IPS-NIHi7 (cell line): ENCODE data around the gene SQSTM1.

Experiments used
- DNase-seq: peaks from one replicate; pipeline ENCODE4 v3.0.0; 2012; ENCODE audit warnings: mixed read lengths; ENCODE audit errors: extremely low spot score

Gene SQSTM1

DNA sequence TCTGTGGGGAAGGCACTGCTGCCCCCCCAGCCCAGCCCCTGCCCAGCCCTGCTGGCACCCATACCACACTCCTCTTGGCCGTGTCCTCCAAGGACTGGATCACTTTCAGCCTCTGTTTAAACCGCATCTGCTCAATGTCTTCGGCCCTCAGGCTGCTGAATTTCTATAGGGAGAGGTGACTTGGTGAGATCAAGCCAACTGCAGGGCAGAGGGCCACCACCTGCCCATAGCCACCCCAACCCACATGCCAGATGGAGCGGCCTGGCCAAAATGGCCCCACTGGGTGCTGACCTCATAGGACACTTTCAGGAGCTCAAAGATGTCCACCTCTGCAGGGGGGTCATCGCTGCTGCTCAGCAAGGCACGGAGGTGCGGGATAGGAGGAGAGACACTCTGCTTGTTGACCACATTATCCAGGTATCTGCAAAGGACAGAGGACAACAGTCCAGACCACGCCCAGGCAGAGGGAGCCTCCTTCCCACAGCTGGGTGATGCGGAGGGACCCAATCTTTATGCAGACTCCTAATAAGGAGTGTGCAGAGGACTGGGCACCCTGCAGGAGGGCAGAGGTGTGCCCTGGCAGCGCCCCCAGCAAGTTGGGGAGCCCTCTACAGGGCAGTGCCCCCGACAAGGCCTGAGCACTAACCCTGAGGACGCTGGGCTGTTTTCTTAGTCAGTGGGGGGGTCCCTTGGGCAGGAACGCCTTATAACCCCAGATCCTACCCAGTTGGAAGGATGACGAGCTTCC lies 52.3 kb downstream of the SQSTM1 start:
- no peak for DNase-seq

DNA sequence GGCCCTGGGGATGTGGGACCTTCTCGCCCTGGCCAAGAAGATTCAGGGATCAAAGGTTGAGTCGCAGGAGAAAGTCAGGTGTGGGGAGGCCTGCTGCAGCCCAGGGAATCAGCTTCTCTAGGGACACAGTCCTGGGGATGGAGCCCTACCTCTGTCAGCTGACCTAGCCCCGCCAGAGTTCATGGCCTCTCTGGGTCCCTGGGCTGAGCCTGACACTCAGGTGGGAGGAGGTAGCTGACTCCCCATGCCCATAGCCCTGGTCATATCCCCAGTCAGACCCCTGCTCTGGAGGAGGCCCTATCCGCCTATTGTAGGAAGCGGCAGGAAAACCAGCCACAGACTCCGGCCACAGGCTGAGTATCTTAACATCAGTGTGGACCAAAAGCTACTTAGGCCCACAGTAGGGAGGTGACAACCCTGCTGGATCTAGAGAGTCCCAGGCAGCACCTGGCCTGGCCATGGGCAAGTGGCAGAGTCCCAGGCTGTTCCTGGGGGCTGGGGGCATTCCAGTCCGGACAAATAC lies 52.9 kb downstream of the SQSTM1 start:
- DNase-seq, result no peak

- no peak for DNase-seq
Observed at GRCh38 chr5:179874136-179874535, 53.4 kb downstream of the SQSTM1 start.

DNA sequence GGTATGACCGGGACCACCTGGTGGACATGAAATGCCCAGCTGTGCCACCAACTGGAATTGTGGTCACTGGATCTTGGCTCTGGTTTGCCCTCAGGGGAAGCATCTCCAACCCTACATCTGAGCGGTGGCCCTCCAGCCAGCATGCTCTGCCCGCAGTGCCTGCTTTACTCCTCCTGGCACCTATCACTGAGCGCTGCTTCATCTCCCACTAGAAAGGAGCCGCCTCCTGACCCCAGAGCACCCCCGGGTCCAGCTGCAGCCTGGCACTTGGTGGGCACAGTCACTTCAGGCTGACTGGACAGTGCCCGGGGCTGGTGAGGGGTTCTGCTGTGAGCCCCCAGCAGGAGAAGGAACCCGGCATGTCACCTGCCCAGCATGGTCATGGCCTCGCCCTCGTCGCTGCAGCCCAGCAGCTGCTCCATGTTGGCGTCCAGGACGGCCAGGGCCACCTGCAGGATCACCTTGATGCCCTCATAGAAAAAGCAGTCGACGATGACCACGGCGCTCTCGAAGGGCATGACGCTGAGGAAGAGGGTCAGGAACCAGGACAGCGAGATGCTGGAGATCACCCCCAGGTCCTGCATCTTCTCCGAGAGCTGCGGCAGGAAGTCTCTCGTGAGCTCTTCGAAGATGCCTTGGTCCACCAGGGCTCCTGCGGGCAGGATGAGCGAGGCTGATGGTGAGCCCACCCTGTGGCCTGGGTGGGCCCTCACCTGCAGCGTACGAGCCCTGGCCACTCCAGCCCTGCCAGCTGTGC lies 54.0 kb downstream of the SQSTM1 start:
- DNase-seq, result no peak

DNA sequence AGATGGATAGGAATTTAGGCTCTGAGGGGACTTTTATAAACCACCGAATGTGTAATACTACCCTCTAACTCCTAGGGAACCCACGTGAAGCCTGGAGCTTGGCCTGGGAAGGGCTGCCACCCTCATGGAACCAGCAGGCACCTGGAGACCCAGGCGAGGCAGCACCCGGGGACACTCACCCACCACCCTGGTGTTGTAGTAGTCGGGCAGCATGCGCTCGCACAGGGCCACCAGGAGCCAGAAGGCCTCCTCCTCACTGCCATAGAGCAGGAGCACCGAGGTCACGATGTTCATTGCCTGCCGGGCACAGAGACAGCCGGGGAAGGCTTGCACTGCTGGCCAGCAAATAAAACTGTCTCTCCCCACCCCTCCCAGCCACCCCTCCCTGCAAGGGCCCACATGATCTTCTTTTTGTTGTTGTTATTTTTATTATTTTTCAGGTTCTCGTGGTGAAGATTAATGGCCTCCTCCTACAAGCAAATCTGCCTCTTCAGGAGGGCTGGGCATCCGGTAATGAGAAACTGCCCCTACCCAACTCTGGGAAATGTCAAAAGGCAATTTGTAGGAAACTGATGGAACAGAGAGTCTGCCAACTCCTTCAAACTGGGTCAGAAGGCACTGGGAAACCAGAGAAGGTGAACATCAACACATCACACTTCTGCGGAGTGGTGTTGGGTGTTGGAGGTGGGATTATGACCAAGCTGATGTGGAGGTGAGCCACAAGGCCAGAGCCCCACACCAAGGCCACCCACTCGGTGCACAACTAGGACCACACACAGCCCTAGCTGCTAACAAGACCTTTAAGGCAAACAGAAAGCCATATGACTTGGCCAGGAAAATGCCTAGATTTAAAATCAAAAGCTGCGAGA lies 55.3 kb downstream of the SQSTM1 start:
- no peak for DNase-seq

DNA sequence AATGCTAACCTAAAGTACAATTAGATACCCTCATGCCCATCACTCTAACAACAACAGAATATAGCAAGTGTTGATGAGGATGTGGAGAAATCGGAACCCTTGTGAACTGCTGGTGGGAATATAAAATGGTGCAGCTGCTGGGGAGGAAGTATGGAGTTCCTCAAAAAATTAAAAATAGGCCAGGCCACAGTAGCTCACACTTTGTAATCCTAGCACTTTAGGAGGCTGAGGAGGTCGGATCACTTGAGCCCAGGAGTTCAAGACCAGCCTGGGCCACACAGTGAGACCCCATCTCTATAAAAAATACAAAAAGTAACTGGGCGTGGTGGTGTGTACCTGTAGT lies 55.9 kb downstream of the SQSTM1 start:
- no peak for DNase-seq

DNA sequence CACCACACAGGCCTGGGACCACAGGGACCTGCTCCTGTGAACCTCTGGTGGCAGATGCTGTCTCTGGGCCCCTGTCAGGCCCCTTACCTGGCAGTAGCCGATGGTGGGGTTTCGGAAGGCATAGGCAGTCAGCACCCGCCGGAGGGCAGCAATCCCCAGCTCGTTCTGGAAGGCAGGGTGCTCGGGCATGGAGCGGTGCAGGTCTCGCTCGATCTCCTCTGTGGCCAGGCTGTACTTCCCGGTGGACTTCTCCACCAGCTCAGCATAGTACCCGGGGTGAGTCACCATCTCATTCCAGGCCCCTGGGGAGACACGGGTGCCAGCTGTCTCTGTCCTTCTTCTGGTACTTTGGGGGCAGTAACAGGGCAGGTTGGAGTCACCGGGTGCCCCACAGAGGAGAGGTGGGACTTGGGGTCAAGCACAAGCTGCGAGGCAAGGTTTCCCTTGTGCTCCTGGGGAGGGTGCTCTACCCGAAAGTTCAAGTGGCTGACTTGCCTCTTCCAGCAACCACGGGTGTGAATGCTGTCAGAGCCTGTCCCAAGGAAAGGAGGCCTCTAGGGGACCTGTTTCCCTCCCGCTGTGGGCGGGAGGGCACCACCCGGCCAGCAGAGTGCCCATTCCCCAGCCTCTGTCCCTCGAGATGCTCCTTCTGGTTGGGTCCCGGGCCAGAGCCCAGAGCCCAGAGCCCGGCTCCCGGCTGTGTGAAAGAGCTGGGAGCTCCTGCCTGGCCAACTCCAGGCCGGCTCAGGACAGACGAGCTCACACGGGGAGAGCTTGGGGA lies 57.7 kb downstream of the SQSTM1 start:
- DNase-seq, result no peak

DNA sequence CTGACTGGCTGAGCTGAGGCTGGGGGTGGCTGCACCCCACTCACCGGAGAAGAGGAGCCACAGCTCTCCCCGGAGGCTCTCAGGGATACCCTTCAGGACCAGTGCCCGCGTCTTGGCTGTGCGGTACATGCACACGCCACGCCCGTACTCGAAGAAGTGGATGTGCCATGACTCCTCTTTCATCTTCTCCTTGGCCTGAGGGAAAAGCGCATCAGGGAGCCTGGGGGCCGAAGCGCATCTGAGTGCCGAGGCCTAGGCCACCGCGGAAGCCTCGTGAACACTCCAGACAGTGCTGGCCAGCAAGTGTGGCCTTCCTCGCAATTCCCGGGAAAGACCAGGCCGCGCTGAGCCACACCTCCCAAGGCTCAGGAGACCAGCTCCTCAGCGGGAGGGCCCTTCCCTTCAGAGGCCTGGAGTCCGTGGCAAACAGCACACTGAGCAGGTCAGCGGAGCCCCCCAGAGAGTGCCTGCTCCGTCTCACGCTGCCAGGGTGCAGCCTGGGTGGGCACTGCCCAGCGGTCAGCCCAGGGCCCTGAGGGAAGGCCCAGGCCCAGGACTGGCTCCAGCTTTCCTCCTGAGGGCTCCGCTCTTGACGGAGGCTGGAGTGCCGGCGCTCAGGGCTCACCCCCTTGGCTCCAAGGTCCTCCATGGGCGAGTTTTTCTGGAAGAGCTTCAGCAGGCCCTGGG lies 58.4 kb downstream of the SQSTM1 start:
- DNase-seq, result no peak

DNA sequence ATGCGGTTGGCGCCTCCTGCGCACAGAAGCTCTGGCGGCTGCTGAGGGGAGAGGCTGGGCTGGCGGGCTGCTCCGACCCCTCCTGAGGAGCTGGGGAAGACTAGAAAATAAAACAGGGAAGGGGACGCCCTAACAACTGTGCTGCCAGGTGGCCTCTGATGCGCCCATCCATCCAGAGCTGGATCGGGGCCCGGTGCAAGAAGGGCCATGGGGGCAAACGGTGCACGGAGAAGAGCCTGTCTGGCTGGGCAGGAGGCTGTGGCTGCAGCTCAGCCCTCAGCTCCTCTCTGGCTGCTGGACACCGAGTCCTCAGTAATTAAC lies 58.9 kb downstream of the SQSTM1 start:
- DNase-seq, result no peak

DNA sequence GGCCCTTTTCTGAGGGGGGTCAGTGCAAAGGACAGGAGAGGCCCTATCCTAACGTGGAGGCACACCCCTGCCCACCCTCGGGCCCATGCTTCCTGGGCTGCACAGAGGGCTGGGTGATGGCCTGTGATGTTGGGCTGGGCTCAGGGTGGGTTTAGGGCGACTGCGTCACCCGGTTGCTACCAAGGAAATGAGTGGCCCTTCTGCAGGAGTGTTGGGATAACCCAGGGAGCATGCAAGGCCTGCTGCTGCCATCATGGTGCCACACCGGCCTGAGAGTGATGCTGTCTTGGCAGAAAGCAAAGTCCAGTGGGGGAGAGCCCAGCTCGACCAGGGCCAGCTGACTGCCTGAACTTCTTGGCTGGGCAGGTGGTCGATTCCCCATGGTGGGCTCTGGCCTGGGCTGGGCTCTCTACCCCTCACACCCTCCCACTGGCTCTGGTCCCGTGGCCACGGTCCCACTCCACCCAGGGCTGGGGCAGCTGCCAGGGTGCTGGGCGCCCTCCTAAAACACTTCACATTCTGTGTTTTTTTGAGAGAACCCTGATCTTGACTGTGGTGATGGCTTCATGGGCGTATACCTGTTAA lies 59.5 kb downstream of the SQSTM1 start:
- no peak for DNase-seq

DNA sequence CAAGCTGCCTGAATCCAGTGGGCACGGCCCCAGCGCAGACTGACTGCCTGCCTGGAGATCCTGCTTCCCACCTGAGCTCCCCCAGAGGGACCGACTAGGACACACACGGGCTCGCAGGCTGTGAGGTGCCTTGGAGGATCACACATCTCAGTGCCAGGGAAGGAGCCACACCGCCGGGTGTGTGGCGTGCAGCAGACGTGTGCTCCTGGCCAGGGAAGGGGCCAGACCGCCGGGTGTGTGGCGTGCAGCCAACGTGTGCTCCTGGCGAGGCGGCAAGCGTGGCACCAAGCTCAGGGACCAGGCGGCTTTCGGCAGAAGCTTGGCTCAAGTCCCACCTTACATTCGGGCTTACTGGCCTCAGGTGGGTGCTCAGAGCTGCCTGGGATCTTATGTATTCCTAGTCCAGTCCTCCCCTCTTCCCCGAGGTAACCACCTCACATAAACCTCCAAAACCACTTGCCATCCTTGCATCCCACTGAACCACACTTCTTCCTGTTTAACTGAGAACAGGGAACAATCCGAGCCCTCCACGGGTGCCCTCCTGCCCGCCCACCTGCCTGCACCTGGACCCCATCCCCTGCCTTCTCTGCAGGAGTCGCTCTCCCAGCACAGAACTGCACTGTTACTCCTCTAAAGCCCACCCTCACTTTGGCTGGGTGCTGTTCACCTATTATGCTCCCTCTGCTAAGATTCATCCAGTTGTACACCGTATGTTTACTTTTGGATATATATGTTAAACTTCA lies 60.3 kb downstream of the SQSTM1 start:
- no peak for DNase-seq

GRCh38 chr5:179882338-179882737 lies 61.6 kb downstream of the SQSTM1 start:
- DNase-seq, result no peak

- no peak for DNase-seq
Observed at GRCh38 chr5:179883163-179883562, 62.5 kb downstream of the SQSTM1 start.

- DNase-seq, result no peak
Observed at GRCh38 chr5:179885491-179886090, 64.9 kb downstream of the SQSTM1 start.

DNA sequence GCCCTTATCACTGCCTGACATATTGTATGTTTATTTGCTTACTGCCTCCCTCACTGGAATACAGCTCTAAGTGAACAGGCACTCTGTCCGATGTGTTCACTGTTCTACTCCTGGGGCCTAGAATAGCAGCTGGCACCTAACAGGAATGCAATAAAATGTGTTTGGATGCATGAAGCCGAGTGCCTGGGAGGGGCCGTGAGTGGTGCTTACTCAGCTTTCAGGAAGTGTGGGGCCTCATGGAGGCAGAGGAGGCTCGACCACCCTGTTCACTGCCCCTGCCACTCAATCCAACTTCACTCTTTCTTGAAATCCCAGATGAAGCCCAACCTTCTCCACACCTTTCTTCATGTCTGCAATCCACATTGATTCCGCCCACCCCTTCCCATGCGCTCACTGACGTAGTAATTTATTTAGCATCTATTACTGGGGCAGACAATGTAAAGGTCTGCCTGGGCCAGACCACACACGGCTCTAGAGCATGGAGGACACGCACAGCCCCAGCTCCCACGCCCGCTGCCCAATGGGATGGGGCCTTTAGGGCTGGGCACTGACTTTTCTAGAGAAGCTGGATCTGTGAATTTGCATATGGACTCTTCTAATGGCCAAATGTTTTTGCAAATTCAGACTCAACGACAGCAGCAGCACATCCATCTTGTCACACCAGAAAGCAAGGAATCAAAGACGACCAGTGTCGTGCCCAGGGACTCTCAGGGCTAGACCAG lies 65.6 kb downstream of the SQSTM1 start:
- no peak for DNase-seq

GRCh38 chr5:179887095-179887494 lies 66.4 kb downstream of the SQSTM1 start:
- no peak for DNase-seq
